Ovary (tissue), 3 donors: ENCODE data around the gene ANAPC5.

Source experiments
- CTCF ChIP-seq, 3 donors: fragments of 450-650 bp in 2 of 3; fragments of 200-600 bp in 1 of 3; IDR thresholded peaks; one replicate each; pipeline versions ENCODE4 v1.5.1 to v1.8.0; 2016 to 2022; ENCODE audit warnings: antibody characterized with exemption in 3 of 3, mild to moderate bottlenecking in 1 of 3
- POLR2A ChIP-seq: fragments of 450-650 bp; IDR thresholded peaks from one replicate; pipeline ENCODE4 v1.6.1; 2017; ENCODE audit warnings: antibody characterized with exemption, mild to moderate bottlenecking, moderate library complexity
- donor health status: DM: no; HTN: no; CAD: no.

DNA sequence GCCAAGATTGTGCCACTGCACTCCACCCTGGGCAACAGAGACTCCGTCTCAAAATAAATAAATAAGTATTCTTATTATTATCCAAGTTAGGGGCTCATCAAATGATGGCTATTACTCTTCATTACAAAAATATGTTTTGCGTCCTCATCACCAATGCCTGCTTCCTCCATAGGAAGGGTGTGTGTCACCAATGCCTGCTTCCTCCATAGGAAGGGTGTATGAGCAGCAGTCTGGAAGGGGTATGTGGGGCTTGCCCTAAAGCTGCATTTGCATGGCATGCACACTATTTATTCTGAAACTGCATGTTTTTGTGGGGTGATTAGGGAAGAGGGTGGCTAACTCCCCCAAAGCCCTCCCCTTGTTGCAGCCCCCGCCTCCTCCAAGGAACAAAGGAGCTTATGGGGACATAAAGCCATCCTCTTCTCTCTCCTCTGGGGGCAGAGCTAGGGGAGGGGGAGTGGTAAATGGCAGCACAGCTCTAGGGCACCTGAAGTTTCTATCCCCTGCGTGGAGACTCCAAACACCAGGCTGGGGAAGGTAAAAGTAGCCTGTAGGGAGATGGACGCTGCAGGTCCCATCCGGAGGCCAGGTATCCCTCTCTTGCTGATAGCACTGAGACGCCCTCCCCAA lies 57.0 kb downstream of the ANAPC5 start:
- no peak for TF ChIP-seq POLR2A
- TF ChIP-seq CTCF (IDR thresholded peaks at IDR 0.05), result no peak
